ENCODE data around the gene GGA1. TPM values are rescaled to one million over a fixed set of nuclear protein-coding genes. Genes with fewer than 3 reads are reported as not detected.
A peak's percentile ranks its signal among the peaks of the same experiment; 100 is the strongest.

The GGA1 gene
- total RNA-seq, 1 donor from 2014 or later = 80.2 TPM

- peaks cover 11% of the 10 kb centered on the region for H3K4me1 Mint-ChIP-seq (ENCODE audit: unreplicated experiment)
- no peak overlapping the region for H3K4me3 Mint-ChIP-seq
- H3K27ac Mint-ChIP-seq = peak overlapping the region; percentile 43
- H3K27me3 Mint-ChIP-seq = no peaks in the 10 kb centered on the region
- DNase-seq (ENCODE audit: extremely low spot score, unreplicated experiment) = no peak
- H3K36me3 Mint-ChIP-seq = no peaks in the 10 kb centered on the region
- no peak for TF ChIP-seq CTCF (conservative IDR thresholded peaks at IDR 0.05)
- H3K9me3 Mint-ChIP-seq = no peaks in the 10 kb centered on the region
Measured at GRCh38 chr22:37633089-37633624, 24.5 kb downstream of the GGA1 start.

- Mint-ChIP-seq H3K4me3 (peak overlapping the region; percentile 71), H3K9me3 (no peaks in the 10 kb centered on the region), H3K27me3 (no peaks in the 10 kb centered on the region), H3K36me3 (no peaks in the 10 kb centered on the region), H3K4me1 (ENCODE audit: unreplicated experiment) (peaks cover 16% of the 10 kb centered on the region), H3K27ac (peak overlapping the region; percentile 72)
- DNase-seq (ENCODE audit: extremely low spot score, unreplicated experiment) = peak; percentile 83
- peak; percentile 44 for TF ChIP-seq CTCF (conservative IDR thresholded peaks at IDR 0.05)
Measured at GRCh38 chr22:37633625-37634416, 25.2 kb downstream of the GGA1 start.

- H3K4me3 Mint-ChIP-seq = peak overlapping the region; percentile 71
- no peak for TF ChIP-seq CTCF (conservative IDR thresholded peaks at IDR 0.05)
Measured at GRCh38 chr22:37634417-37634924, 25.8 kb downstream of the GGA1 start.

GRCh38 chr22:37635157-37635556 lies 26.5 kb downstream of the GGA1 start:
- no peaks in the 10 kb centered on the region for H3K36me3 Mint-ChIP-seq
- no peaks in the 10 kb centered on the region for H3K27me3 Mint-ChIP-seq
- H3K9me3 Mint-ChIP-seq = no peaks in the 10 kb centered on the region
- no peak for DNase-seq (ENCODE audit: extremely low spot score, unreplicated experiment)
- H3K4me1 Mint-ChIP-seq (ENCODE audit: unreplicated experiment) = peaks cover 17% of the 10 kb centered on the region
- no peak for TF ChIP-seq CTCF (conservative IDR thresholded peaks at IDR 0.05)
- H3K27ac Mint-ChIP-seq = no peak overlapping the region
- H3K4me3 Mint-ChIP-seq = no peak overlapping the region

More at GRCh38 chr22:37634417-37634924, 25.8 kb downstream of the GGA1 start:
- DNase-seq (ENCODE audit: extremely low spot score, unreplicated experiment) = no peak
- Mint-ChIP-seq H3K4me1 (ENCODE audit: unreplicated experiment) (peaks cover 17% of the 10 kb centered on the region), H3K9me3 (no peaks in the 10 kb centered on the region), H3K36me3 (no peaks in the 10 kb centered on the region), H3K27ac (peak overlapping the region; percentile 72), H3K27me3 (no peaks in the 10 kb centered on the region)

GRCh38 chr22:37636186-37636948 lies 27.7 kb downstream of the GGA1 start:
- no peak for DNase-seq (ENCODE audit: extremely low spot score, unreplicated experiment)
- peak; percentile 49 for TF ChIP-seq CTCF (conservative IDR thresholded peaks at IDR 0.05)
- peak overlapping the region; percentile 17 for H3K4me3 Mint-ChIP-seq
- H3K36me3 Mint-ChIP-seq = no peaks in the 10 kb centered on the region
- H3K4me1 Mint-ChIP-seq (ENCODE audit: unreplicated experiment) = peaks cover 17% of the 10 kb centered on the region
- no peak overlapping the region for H3K27ac Mint-ChIP-seq
- H3K9me3 Mint-ChIP-seq = no peaks in the 10 kb centered on the region
- no peaks in the 10 kb centered on the region for H3K27me3 Mint-ChIP-seq
